Measurements from ENCODE around the gene USH2A. TPM values are rescaled to one million over a fixed set of nuclear protein-coding genes. Genes with fewer than 3 reads are reported as not detected.

Gene USH2A
- total RNA-seq, 1 donor from 2014 or later, result not detected

DNA sequence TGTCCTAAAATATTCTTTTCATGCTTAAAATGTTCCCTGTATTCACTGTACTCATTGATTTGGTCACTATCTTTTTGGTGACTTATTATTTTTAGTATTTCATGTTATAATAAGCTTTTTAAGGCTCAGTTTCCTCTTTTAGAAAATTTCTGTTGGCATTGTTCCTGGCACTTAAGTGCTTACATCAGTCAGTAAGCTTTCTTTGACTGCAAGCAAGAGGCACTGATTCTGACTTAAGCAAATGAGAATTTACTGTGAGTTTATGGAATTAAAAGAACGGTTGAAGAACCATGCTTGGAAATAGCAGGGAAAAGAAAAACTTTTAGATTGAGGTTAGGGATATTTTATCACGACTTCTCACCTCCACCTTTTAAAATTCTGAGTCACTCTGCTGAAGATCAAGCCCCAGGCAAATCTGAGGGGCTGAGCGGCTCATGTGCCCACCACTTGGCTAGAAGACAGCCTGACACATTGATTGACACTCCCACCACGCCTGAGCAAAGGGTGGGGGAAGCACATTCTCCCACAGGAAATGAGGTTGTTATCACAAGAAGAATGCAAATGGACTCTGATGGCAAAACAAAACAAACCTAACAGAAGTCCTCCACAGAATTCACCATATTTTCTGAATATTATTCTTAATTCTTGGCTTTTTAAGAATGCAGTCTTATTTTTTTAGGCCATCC is 753.3 kb downstream of the USH2A start:
- Mint-ChIP-seq H3K9me3 (no peaks in the 10 kb centered on the region), H3K36me3 (ENCODE audit: low read depth) (no peaks in the 10 kb centered on the region), H3K4me1 (ENCODE audit: low read depth) (no peaks in the 10 kb centered on the region), H3K27ac (no peak overlapping the region), H3K4me3 (no peak overlapping the region), H3K27me3 (ENCODE audit: insufficient read depth) (peaks cover 3% of the 10 kb centered on the region)
- intact Hi-C loops (cut with micrococcal nuclease), result no loop called here
- no peak for DNase-seq (ENCODE audit: low spot score)

DNA sequence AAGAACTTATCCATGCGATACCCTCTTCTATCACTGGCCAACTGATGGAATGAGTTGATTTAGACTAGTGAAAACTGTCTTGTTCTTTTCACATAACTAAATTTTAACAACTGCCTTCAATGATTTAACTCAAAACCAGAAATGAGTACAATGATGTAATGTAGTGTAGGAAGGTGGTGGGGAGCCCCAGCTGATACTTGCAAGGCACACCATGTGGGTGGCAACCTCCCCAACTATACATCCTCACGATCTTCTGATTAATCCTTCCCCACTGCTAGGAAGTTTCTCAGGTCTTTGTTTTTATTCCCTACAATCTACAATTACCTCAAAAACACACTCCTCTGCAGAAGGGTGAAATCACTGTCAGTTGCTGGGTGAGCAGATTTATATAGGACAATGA is 755.5 kb downstream of the USH2A start:
- H3K4me1 Mint-ChIP-seq (ENCODE audit: low read depth), result no peaks in the 10 kb centered on the region
- no peaks in the 10 kb centered on the region for H3K36me3 Mint-ChIP-seq (ENCODE audit: low read depth)
- no peak for DNase-seq (ENCODE audit: low spot score)
- peaks cover 3% of the 10 kb centered on the region for H3K27me3 Mint-ChIP-seq (ENCODE audit: insufficient read depth)
- no peak overlapping the region for H3K4me3 Mint-ChIP-seq
- no peaks in the 10 kb centered on the region for H3K9me3 Mint-ChIP-seq
- intact Hi-C loops (cut with micrococcal nuclease), result no loop called here
- H3K27ac Mint-ChIP-seq, result no peak overlapping the region

DNA sequence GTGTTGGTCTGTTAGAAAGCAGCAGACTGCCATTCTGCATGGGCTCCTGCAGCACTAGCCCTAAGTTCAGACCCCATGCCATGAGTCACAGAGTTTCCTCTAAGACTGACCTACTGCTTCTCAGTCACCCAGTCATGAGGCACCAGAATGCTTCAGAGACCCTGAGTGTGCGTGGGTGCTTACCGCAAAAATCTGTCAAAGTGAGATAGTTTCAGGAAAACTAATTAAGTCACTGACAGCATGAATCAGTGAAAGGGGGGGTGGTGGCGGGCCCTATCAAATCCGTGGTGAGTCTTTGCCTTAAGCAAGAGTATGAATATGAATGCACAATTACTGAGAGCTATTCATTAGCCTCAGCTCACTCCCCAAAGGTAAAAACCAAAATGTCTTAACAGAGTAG is 758.0 kb downstream of the USH2A start:
- H3K4me3 Mint-ChIP-seq, result no peak overlapping the region
- H3K36me3 Mint-ChIP-seq (ENCODE audit: low read depth), result no peaks in the 10 kb centered on the region
- H3K27ac Mint-ChIP-seq, result no peak overlapping the region
- intact Hi-C loops (cut with micrococcal nuclease), result no loop called here
- no peaks in the 10 kb centered on the region for H3K27me3 Mint-ChIP-seq (ENCODE audit: insufficient read depth)
- H3K4me1 Mint-ChIP-seq (ENCODE audit: low read depth), result no peaks in the 10 kb centered on the region
- DNase-seq (ENCODE audit: low spot score), result no peak
- H3K9me3 Mint-ChIP-seq, result no peaks in the 10 kb centered on the region

DNA sequence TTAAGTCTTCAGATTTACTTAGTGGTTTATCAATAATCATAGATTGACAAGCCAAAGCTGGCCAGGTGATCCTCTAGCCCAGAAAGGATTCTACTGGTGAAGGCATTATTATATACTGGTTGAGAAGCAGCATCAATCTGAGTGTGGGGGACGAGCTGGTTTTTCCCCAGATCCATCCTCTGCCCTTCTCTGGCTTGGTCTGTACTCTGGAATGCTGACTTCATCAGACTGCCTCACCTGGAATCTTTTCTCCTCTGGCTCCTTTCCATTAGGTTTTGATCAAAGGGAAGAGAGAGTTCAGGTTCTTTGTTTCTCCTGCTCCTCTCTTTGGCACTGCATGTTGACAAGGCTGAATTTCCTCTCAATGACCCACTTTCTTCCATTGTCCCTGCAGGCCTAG is 762.2 kb downstream of the USH2A start:
- Mint-ChIP-seq H3K9me3 (no peaks in the 10 kb centered on the region), H3K27ac (no peak overlapping the region), H3K36me3 (ENCODE audit: low read depth) (no peaks in the 10 kb centered on the region), H3K27me3 (ENCODE audit: insufficient read depth) (no peaks in the 10 kb centered on the region), H3K4me3 (no peak overlapping the region), H3K4me1 (ENCODE audit: low read depth) (no peaks in the 10 kb centered on the region)
- intact Hi-C loops (cut with micrococcal nuclease), result no loop called here
- DNase-seq (ENCODE audit: low spot score), result no peak

DNA sequence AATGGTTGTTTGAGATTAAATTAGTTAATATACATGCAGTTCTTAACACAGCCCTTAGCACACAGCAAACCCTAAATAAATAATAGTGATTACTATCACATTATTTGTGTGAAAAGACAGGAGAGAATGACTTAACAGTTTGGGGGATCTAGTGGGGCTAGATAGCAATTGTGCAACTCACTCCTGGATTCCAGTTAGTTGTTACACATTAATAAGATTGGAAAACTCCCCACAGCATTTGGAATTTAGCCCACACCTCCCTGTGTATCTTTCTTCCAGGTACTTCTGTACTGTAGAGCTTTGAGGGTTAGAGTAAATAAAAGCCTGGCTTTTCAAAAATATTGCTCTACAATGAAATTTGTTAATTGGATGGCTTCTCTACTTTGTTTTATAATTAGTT is 763.0 kb downstream of the USH2A start:
- Mint-ChIP-seq H3K4me1 (ENCODE audit: low read depth) (no peaks in the 10 kb centered on the region), H3K9me3 (no peaks in the 10 kb centered on the region), H3K36me3 (ENCODE audit: low read depth) (no peaks in the 10 kb centered on the region), H3K4me3 (no peak overlapping the region), H3K27me3 (ENCODE audit: insufficient read depth) (no peaks in the 10 kb centered on the region), H3K27ac (no peak overlapping the region)
- no peak for DNase-seq (ENCODE audit: low spot score)
- intact Hi-C loops (cut with micrococcal nuclease), result no loop called here

DNA sequence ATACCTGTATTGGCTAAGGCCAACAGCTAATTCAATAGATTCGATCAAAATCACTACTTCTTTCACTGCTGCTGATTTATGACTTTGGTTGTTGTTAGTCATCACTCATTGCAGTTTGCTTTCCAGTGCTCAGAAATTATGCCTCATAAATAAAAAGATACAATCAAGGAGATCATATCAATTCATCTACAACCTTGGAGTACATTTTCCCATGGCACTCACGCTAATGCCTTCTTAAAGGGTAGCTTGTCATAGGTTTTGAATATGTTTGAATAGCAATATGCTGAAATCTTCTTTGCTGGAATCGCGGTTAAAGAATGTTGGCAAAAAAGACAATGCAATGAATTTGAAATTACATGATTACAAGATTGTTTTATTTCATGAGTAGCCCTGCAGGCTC is 766.2 kb downstream of the USH2A start:
- intact Hi-C loops (cut with micrococcal nuclease), result no loop called here
- no peak overlapping the region for H3K4me3 Mint-ChIP-seq
- H3K4me1 Mint-ChIP-seq (ENCODE audit: low read depth), result no peaks in the 10 kb centered on the region
- H3K27me3 Mint-ChIP-seq (ENCODE audit: insufficient read depth), result peaks cover 1% of the 10 kb centered on the region
- no peaks in the 10 kb centered on the region for H3K36me3 Mint-ChIP-seq (ENCODE audit: low read depth)
- H3K27ac Mint-ChIP-seq, result no peak overlapping the region
- H3K9me3 Mint-ChIP-seq, result no peaks in the 10 kb centered on the region
- no peak for DNase-seq (ENCODE audit: low spot score)

DNA sequence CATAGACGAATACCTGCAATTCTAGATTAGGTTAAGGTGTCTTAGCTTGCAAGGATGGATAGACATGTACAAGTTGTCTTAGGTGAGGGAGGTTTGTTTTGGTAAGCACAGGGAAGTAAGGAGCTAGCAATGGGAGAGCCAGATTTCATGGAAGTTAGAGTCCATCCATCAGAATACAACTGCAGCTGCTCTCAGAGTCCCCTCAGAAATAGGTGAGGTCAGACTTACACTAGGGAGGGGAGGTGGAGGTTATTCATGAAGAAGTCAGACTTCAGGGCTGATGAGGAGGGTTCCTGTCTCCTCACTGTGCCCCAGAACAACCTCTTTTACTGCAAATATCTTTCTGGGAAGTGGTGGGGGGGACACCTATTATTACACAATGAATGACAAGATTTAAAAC is 770.9 kb downstream of the USH2A start:
- Mint-ChIP-seq H3K36me3 (ENCODE audit: low read depth) (no peaks in the 10 kb centered on the region), H3K4me3 (no peak overlapping the region), H3K27me3 (ENCODE audit: insufficient read depth) (peaks cover 4% of the 10 kb centered on the region), H3K27ac (no peak overlapping the region), H3K4me1 (ENCODE audit: low read depth) (no peaks in the 10 kb centered on the region), H3K9me3 (no peaks in the 10 kb centered on the region)
- no peak for DNase-seq (ENCODE audit: low spot score)
- intact Hi-C loops (cut with micrococcal nuclease), result no loop called here

DNA sequence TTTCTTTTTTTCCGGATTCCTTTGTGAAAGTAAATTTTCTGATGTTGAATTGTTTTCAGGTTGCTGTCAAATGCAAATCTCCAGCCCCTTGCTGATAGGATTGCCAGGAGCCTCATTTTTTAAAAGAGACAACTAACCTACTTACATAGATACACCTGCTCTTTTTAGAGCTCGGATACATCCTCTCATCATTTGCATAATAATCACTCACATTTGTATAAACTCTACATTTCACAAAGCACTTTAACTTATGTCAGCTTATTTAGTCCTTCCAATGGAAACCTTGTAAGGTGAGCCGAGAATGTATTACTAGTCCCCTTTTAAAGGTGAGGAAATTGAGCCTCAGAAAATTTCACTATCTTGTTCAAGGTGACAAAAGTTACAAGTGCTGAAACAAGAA is 771.4 kb downstream of the USH2A start:
- Mint-ChIP-seq H3K9me3 (no peaks in the 10 kb centered on the region), H3K27ac (no peak overlapping the region)

DNA sequence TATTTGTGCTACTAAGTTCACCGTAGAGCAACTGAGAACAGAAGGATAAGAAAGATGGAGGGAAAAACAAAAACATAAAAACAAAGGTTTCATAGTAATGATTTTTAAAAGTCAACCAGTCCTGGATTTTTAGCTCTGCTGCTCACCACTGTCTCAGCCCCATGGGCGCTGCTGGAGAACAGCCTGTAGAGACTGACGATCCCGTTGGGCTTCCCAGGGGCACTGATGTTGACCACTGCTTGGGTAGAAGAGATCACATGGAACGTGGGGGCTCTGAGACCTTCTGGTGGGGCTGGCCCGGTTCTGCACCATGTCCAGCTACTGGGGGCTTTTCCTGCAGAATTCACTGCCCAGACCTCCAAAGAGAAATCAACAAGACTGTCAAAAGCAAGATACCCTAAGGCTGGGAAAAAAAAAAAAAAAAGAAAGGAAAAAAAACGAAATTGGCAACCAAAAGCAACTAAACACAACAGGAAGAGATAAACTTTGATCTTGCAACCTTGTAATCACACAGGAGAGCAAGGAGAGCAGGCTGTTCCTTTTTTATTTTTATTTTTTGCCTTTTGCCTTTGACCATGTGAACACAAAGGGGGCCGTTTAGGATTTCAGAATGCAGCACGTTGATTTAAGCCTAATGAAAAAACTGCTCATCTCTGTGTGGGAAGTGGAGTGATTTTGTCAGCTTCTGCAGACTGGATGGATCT is 772.6 kb downstream of the USH2A start:
- no peaks in the 10 kb centered on the region for H3K36me3 Mint-ChIP-seq (ENCODE audit: low read depth)
- H3K4me3 Mint-ChIP-seq, result no peak overlapping the region
- no peaks in the 10 kb centered on the region for H3K4me1 Mint-ChIP-seq (ENCODE audit: low read depth)
- H3K27ac Mint-ChIP-seq, result no peak overlapping the region
- intact Hi-C loops (cut with micrococcal nuclease), result no loop called here
- no peak for DNase-seq (ENCODE audit: low spot score)
- H3K9me3 Mint-ChIP-seq, result no peaks in the 10 kb centered on the region
- H3K27me3 Mint-ChIP-seq (ENCODE audit: insufficient read depth), result peaks cover 4% of the 10 kb centered on the region

More for the DNA sequence above, 771.4 kb downstream of the USH2A start:
- peaks cover 4% of the 10 kb centered on the region for H3K27me3 Mint-ChIP-seq (ENCODE audit: insufficient read depth)
- no peak for DNase-seq (ENCODE audit: low spot score)
- H3K4me1 Mint-ChIP-seq (ENCODE audit: low read depth), result no peaks in the 10 kb centered on the region
- H3K4me3 Mint-ChIP-seq, result no peak overlapping the region
- intact Hi-C loops (cut with micrococcal nuclease), result no loop called here
- H3K36me3 Mint-ChIP-seq (ENCODE audit: low read depth), result no peaks in the 10 kb centered on the region

DNA sequence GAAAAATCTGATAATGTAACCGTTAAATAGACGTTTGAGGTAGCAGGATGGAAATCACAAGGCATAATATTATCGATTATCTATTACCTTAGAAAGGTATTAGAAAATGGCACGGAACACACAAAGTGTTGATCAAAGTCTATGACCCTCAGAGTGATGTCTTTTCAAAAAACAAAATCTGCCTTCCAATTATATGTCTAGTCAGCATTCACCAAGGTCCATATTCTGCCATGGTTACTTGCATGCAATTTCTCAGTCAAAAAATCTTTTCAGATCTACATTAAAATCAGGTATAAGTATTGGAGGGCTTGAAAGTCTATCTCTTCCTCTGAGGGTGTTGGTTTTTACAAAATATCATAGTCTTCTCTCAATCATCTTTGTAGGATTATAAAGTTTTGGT is 774.3 kb downstream of the USH2A start:
- no peaks in the 10 kb centered on the region for H3K36me3 Mint-ChIP-seq (ENCODE audit: low read depth)
- DNase-seq (ENCODE audit: low spot score), result no peak
- no peaks in the 10 kb centered on the region for H3K9me3 Mint-ChIP-seq
- H3K4me3 Mint-ChIP-seq, result no peak overlapping the region
- no peaks in the 10 kb centered on the region for H3K4me1 Mint-ChIP-seq (ENCODE audit: low read depth)
- no peak overlapping the region for H3K27ac Mint-ChIP-seq
- H3K27me3 Mint-ChIP-seq (ENCODE audit: insufficient read depth), result peaks cover 2% of the 10 kb centered on the region
- intact Hi-C loops (cut with micrococcal nuclease), result no loop called here

DNA sequence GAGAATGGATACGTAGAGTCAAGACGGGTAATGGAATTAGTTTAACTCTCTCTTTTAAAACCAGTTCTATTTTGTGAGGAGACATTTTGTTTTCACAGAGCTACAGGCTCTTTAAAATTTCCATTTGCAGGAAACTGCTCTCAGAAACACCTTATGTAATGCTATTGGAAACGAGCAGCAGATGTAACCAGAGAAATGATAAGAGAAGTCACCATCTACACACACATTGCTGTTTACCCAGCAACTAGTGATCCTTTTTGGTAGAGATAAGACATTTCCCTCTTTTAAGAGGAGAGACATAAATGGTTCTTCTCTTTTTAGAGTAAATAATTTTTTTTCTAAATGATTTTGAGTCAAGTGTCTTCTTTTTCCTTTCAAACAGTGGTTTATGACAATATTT is 775.5 kb downstream of the USH2A start:
- Mint-ChIP-seq H3K4me3 (no peak overlapping the region), H3K36me3 (ENCODE audit: low read depth) (no peaks in the 10 kb centered on the region), H3K9me3 (no peaks in the 10 kb centered on the region), H3K4me1 (ENCODE audit: low read depth) (no peaks in the 10 kb centered on the region), H3K27ac (no peak overlapping the region), H3K27me3 (ENCODE audit: insufficient read depth) (peaks cover 2% of the 10 kb centered on the region)
- intact Hi-C loops (cut with micrococcal nuclease), result no loop called here
- DNase-seq (ENCODE audit: low spot score), result no peak

DNA sequence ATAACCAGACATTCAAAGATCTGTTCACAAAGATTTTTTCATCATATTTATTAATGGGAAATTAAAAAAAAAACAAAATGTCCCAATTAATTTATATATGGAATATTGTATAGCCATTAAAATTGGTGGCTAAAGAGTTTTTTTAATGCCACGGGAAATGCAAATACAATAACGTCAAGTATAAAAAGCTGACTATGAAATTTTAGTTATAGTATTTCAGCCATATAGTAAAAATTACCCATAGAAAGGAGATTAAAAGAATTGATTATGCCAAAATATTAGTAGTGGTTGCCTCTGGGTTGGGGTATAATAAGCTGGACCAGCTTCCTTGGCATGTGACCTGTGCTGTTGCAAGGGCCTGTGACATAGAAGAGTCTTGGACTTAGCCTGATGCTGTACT is 777.4 kb downstream of the USH2A start:
- no peak overlapping the region for H3K27ac Mint-ChIP-seq
- no peak overlapping the region for H3K4me3 Mint-ChIP-seq
- intact Hi-C loops (cut with micrococcal nuclease), result no loop called here
- H3K36me3 Mint-ChIP-seq (ENCODE audit: low read depth), result no peaks in the 10 kb centered on the region
- no peak for DNase-seq (ENCODE audit: low spot score)
- H3K27me3 Mint-ChIP-seq (ENCODE audit: insufficient read depth), result peaks cover 2% of the 10 kb centered on the region
- no peaks in the 10 kb centered on the region for H3K9me3 Mint-ChIP-seq
- no peaks in the 10 kb centered on the region for H3K4me1 Mint-ChIP-seq (ENCODE audit: low read depth)

DNA sequence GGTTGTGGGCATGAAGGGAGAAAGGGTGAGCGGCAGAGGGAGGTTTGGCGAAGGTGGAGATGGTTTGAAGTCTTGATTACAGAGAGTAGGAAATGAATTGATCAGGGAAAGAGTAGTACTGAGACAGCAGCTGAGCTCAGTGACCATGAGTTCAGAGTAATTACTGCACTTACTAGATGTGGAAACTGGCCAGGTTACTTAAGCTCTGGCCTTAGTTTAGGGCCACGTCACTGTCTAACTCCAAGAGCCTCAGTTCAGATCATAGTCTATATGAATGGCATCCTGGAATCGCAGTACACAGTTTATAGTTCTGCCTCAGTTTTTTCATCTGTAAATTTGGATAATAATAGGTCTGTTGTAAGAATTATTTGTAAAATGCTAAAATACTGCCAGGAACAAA is 778.1 kb downstream of the USH2A start:
- H3K4me3 Mint-ChIP-seq, result no peak overlapping the region
- no peaks in the 10 kb centered on the region for H3K4me1 Mint-ChIP-seq (ENCODE audit: low read depth)
- DNase-seq (ENCODE audit: low spot score), result no peak
- H3K9me3 Mint-ChIP-seq, result no peaks in the 10 kb centered on the region
- H3K27me3 Mint-ChIP-seq (ENCODE audit: insufficient read depth), result peaks cover 2% of the 10 kb centered on the region
- no peak overlapping the region for H3K27ac Mint-ChIP-seq
- H3K36me3 Mint-ChIP-seq (ENCODE audit: low read depth), result no peaks in the 10 kb centered on the region
- intact Hi-C loops (cut with micrococcal nuclease), result no loop called here

All from activated T-helper 1 cell treated with anti-CD3 and anti-CD28 coated beads, Interleukin-12 subunit alpha, Interleukin-12 subunit beta, Interleukin-2, Interleukin-4 antibody, amounts not matched to agents 30 ng/mL and 10 ng/mL and 1 ng/mL, durations not matched to agents 14 hours and 24 hours and 36 hours (primary cell).